Measurements from ENCODE around the gene LCN15.

LCN15 gene

DNA sequence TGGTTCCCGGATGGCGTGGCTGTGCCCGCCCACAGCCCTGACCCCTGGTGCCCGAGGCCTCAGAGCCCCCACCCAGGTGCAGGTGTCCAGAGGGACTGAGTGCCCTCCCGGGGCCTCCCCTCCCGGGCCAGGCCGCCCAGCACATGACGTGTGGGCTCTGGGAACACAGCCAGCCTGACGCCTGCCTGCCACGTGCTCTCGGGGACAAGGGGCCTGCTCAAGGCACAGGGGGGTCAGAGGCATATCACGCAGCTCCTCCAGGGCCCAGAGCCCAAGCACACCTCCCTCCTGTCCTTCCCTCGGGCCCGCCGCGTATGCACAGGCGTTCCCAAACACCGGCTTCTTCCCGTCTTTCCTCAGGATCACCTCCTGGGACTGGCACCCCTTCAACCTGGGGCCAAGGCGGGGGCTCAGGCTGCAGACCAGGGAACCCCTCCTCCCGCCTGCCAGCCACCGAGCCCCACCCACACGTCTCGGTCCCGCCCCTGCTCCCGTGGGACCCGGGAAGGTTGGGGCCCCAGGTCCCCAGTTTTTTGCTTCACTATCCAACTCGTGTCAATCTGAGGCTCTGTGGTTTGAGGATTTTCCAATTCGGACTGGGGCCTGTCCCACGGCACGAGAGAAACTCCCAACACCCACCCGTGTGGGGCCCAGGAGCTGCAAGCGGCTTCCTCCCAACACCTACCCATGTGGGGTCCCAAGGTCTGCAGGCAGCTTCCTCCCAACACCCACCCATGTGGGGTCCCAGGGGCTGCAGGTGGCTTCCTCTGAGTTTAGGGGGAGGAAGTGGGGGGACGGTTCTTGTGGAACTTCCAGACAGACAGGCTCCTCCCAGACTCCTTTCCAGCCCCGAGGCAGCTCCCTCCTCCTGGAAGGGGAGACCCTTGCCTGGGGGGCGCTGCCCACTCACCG lies 23.1 kb downstream of the LCN15 start:
- Histone ChIP-seq H3K36me3 (ENCODE audit: control insufficient read depth in 4 of 4, insufficient read depth in 4 of 4, low read length in 3 of 4) (no peaks in the 10 kb centered on the region), H3K27ac (ENCODE audit: insufficient read depth in 1 of 2, low read depth in 1 of 2, low read length in 2 of 2, poor library complexity in 1 of 2, severe bottlenecking in 2 of 2) (no peak overlapping the region), H3K4me1 (ENCODE audit: control extremely low read depth in 1 of 4, control insufficient read depth in 4 of 4, insufficient read depth in 4 of 4, low read length in 3 of 4) (peaks cover 0 to 31% (median 28%) of the 10 kb centered on the region in 4 experiments), H3K4me3 (ENCODE audit: control insufficient read depth in 1 of 7, extremely low read depth in 1 of 7, insufficient read depth in 4 of 7, low read depth in 2 of 7, low read length in 6 of 7) (peak overlapping the region in 6 of 7 experiments; percentile 13 to 59 (median 35)), H3K27me3 (replicated peaks in 2 of 5; ENCODE audit: control insufficient read depth in 4 of 5, insufficient read depth in 5 of 5, low read length in 4 of 5) (peaks cover 0 to 2% (median 0%) of the 10 kb centered on the region in 5 experiments), H3K9me3 (ENCODE audit: control extremely low read depth in 1 of 5, control insufficient read depth in 4 of 5, insufficient read depth in 2 of 5, low read depth in 1 of 5, low read length in 4 of 5) (no peaks in the 10 kb centered on the region)
- CTCF ChIA-PET, result interaction anchor here (0.7 to 3.6 kb wide), 5 partner anchors 9 to 26 kb away, joined by 3 to 24 read pairs (median 4); no protein-coding TSS in a partner anchor
- 26% methylated on average over 32 of the region's 37 CpGs for WGBS (ENCODE audit: insufficient coverage)
- POLR2A ChIA-PET, result interaction anchor here (1.0 to 1.9 kb wide), 2 partner anchors 13 to 23 kb away, joined by 5 to 14 read pairs; no protein-coding TSS in a partner anchor
- no peak for DNase-seq

- peaks cover 0 to 26% (median 25%) of the 10 kb centered on the region in 4 experiments for H3K4me1 ChIP-seq (ENCODE audit: control extremely low read depth in 1 of 4, control insufficient read depth in 4 of 4, insufficient read depth in 4 of 4, low read length in 3 of 4)
- no peak overlapping the region for H3K27ac ChIP-seq (ENCODE audit: insufficient read depth in 1 of 2, low read depth in 1 of 2, low read length in 2 of 2, poor library complexity in 1 of 2, severe bottlenecking in 2 of 2)
- H3K27me3 ChIP-seq (replicated peaks in 2 of 5; ENCODE audit: control insufficient read depth in 4 of 5, insufficient read depth in 5 of 5, low read length in 4 of 5), result peaks cover 0 to 2% (median 0%) of the 10 kb centered on the region in 5 experiments
- no peaks in the 10 kb centered on the region for H3K36me3 ChIP-seq (ENCODE audit: control insufficient read depth in 4 of 4, insufficient read depth in 4 of 4, low read length in 3 of 4)
- no peak overlapping the region for H3K4me3 ChIP-seq (ENCODE audit: control insufficient read depth in 1 of 7, extremely low read depth in 1 of 7, insufficient read depth in 4 of 7, low read depth in 2 of 7, low read length in 6 of 7)
- H3K9me3 ChIP-seq (ENCODE audit: control extremely low read depth in 1 of 5, control insufficient read depth in 4 of 5, insufficient read depth in 2 of 5, low read depth in 1 of 5, low read length in 4 of 5), result no peaks in the 10 kb centered on the region
- CTCF ChIA-PET, result interaction anchor here (1.1 to 3.6 kb wide), 4 partner anchors 11 to 21 kb away, joined by 3 to 24 read pairs (median 4); no protein-coding TSS in a partner anchor
- POLR2A ChIA-PET, result interaction anchor here (1.9 kb wide), 1 partner anchor 12 kb away, joined by 14 read pairs; no protein-coding TSS in a partner anchor
- DNase-seq, result no peak
- 93% methylated on average over 10 of the region's 16 CpGs for WGBS (ENCODE audit: insufficient coverage)
Measured at GRCh38 chr9:136740491-136740890, 23.8 kb downstream of the LCN15 start.

DNA sequence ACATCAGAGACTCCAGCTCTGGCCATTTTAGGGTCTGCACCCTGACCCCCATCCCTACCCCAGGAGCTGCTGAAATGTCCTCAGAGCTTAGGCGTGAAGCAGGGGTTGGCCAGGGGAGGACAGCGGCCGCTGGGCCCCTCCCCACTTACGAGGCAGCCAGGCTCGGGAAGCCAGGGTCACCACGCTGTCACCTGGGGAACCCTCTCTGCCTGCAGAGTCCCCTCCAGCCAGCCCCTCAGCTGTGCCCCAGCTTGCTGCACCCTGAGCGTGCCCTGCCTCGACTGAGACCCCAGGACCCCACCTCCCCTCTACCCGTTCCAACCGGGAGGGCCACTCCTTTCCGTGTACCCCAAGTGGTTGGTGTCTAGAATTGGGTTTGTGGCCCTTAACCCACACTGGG lies 24.2 kb downstream of the LCN15 start:
- Histone ChIP-seq H3K27ac (ENCODE audit: insufficient read depth in 1 of 2, low read depth in 1 of 2, low read length in 2 of 2, poor library complexity in 1 of 2, severe bottlenecking in 2 of 2) (no peak overlapping the region), H3K27me3 (replicated peaks in 2 of 5; ENCODE audit: control insufficient read depth in 4 of 5, insufficient read depth in 5 of 5, low read length in 4 of 5) (peaks cover 0 to 2% (median 0%) of the 10 kb centered on the region in 5 experiments), H3K4me1 (ENCODE audit: control extremely low read depth in 1 of 4, control insufficient read depth in 4 of 4, insufficient read depth in 4 of 4, low read length in 3 of 4) (peaks cover 0 to 26% (median 24%) of the 10 kb centered on the region in 4 experiments), H3K4me3 (ENCODE audit: control insufficient read depth in 1 of 7, extremely low read depth in 1 of 7, insufficient read depth in 4 of 7, low read depth in 2 of 7, low read length in 6 of 7) (no peak overlapping the region), H3K36me3 (ENCODE audit: control insufficient read depth in 4 of 4, insufficient read depth in 4 of 4, low read length in 3 of 4) (no peaks in the 10 kb centered on the region), H3K9me3 (ENCODE audit: control extremely low read depth in 1 of 5, control insufficient read depth in 4 of 5, insufficient read depth in 2 of 5, low read depth in 1 of 5, low read length in 4 of 5) (no peaks in the 10 kb centered on the region)
- CTCF ChIA-PET, result interaction anchor here (1.0 to 3.6 kb wide), 4 partner anchors 11 to 21 kb away, joined by 3 to 24 read pairs (median 4); no protein-coding TSS in a partner anchor
- POLR2A ChIA-PET, result no interaction called here
- 98% methylated on average over 10 of the region's 11 CpGs for WGBS (ENCODE audit: insufficient coverage)
- no peak for DNase-seq

DNA sequence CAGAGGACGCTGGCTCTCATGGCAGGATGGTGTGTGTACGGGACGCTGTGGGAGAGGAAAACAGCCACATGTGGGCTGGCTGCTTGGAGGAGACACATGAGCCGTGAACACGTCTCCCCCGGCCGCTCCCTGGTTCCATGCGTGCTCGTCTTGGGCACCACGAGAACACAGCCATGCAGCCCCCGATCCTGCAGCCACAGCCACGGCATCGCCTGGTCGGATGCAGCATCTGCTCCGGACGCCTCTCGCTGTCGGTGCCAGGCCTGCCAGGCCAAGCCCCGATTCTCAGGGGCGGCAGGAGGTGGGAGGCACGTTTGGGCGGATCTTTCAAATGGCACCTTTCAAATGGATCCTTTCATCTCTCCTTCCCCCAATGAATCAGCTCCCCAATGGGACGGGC lies 24.8 kb downstream of the LCN15 start:
- no peaks in the 10 kb centered on the region for H3K9me3 ChIP-seq (ENCODE audit: control extremely low read depth in 1 of 5, control insufficient read depth in 4 of 5, insufficient read depth in 2 of 5, low read depth in 1 of 5, low read length in 4 of 5)
- ChIA-PET POLR2A (no interaction called here), CTCF (interaction anchor here (1.0 to 3.6 kb wide), 4 partner anchors 10 to 22 kb away, joined by 3 to 24 read pairs (median 4); no protein-coding TSS in a partner anchor)
- no peak for DNase-seq
- H3K4me1 ChIP-seq (ENCODE audit: control extremely low read depth in 1 of 4, control insufficient read depth in 4 of 4, insufficient read depth in 4 of 4, low read length in 3 of 4), result peaks cover 0 to 26% (median 24%) of the 10 kb centered on the region in 4 experiments
- H3K4me3 ChIP-seq (ENCODE audit: control insufficient read depth in 1 of 7, extremely low read depth in 1 of 7, insufficient read depth in 4 of 7, low read depth in 2 of 7, low read length in 6 of 7), result no peak overlapping the region
- no peaks in the 10 kb centered on the region for H3K36me3 ChIP-seq (ENCODE audit: control insufficient read depth in 4 of 4, insufficient read depth in 4 of 4, low read length in 3 of 4)
- 96% methylated on average over 23 of the region's 23 CpGs for WGBS (ENCODE audit: insufficient coverage)
- no peak overlapping the region for H3K27ac ChIP-seq (ENCODE audit: insufficient read depth in 1 of 2, low read depth in 1 of 2, low read length in 2 of 2, poor library complexity in 1 of 2, severe bottlenecking in 2 of 2)
- H3K27me3 ChIP-seq (replicated peaks in 2 of 5; ENCODE audit: control insufficient read depth in 4 of 5, insufficient read depth in 5 of 5, low read length in 4 of 5), result peaks cover 0 to 2% (median 0%) of the 10 kb centered on the region in 5 experiments

DNA sequence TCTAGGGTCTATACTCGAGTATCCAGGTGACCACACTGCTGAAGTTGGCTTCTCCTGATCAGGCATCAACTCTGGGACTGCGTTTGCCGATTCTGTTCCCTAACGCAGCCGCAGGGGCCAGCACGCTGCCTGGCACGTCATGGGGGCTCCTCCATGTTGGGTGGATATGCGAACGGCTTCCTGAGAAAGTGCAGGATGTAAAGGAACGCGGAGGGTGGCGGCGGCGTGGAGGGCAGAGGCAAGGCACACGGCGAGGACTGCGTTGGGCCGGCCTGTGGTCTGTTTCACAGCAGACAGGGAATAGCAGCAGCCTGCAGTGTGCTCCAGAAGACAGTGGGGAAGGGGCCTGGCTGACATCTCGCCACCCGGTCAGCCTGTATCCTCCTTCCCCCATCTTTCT lies 25.4 kb downstream of the LCN15 start:
- peaks cover 0 to 2% (median 0%) of the 10 kb centered on the region in 5 experiments for H3K27me3 ChIP-seq (replicated peaks in 2 of 5; ENCODE audit: control insufficient read depth in 4 of 5, insufficient read depth in 5 of 5, low read length in 4 of 5)
- peaks cover 0 to 26% (median 24%) of the 10 kb centered on the region in 4 experiments for H3K4me1 ChIP-seq (ENCODE audit: control extremely low read depth in 1 of 4, control insufficient read depth in 4 of 4, insufficient read depth in 4 of 4, low read length in 3 of 4)
- H3K27ac ChIP-seq (ENCODE audit: insufficient read depth in 1 of 2, low read depth in 1 of 2, low read length in 2 of 2, poor library complexity in 1 of 2, severe bottlenecking in 2 of 2), result no peak overlapping the region
- ChIA-PET CTCF (no interaction called here), POLR2A (no interaction called here)
- H3K9me3 ChIP-seq (ENCODE audit: control extremely low read depth in 1 of 5, control insufficient read depth in 4 of 5, insufficient read depth in 2 of 5, low read depth in 1 of 5, low read length in 4 of 5), result no peaks in the 10 kb centered on the region
- DNase-seq, result no peak
- no peak overlapping the region for H3K4me3 ChIP-seq (ENCODE audit: control insufficient read depth in 1 of 7, extremely low read depth in 1 of 7, insufficient read depth in 4 of 7, low read depth in 2 of 7, low read length in 6 of 7)
- 98% methylated on average over 17 of the region's 20 CpGs for WGBS (ENCODE audit: insufficient coverage)
- no peaks in the 10 kb centered on the region for H3K36me3 ChIP-seq (ENCODE audit: control insufficient read depth in 4 of 4, insufficient read depth in 4 of 4, low read length in 3 of 4)

DNA sequence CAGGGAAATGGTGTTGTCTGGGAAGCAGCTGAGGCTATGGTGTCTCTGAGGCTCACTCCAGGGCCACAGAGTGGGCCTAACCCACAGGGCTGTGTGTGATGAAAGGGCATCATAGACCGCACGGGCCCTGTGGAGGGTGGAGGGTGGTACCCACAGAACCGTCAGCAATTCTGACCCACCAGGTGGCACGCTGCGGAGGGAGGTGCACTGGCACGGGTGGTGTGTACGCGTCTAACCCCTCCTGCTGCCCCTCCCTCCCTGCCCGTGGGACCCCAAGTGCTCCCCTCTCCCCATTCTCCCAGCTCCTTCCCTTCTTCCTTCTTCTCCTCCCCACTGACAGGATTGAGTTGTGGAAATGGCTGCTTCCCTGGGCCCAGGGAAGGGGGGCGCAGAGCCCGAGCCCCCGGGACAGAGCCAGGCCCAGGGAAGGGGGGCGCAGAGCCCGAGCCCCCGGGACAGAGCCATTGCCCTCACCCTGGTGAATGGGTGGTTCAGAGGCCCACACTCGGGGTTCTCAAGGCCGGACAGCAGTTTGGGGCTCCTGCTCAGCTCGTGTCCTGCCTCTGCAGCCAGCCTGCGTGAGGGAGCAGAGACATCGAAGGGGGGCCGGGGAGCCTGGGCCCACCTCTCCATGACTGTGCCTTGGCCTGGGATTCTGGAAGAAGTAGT lies 28.4 kb downstream of the LCN15 start:
- Histone ChIP-seq H3K9me3 (ENCODE audit: control extremely low read depth in 1 of 5, control insufficient read depth in 4 of 5, insufficient read depth in 2 of 5, low read depth in 1 of 5, low read length in 4 of 5) (peaks cover 0 to 1% (median 0%) of the 10 kb centered on the region in 5 experiments), H3K4me1 (ENCODE audit: control extremely low read depth in 1 of 4, control insufficient read depth in 4 of 4, insufficient read depth in 4 of 4, low read length in 3 of 4) (peaks cover 0 to 4% (median 3%) of the 10 kb centered on the region in 4 experiments), H3K4me3 (ENCODE audit: control insufficient read depth in 1 of 7, extremely low read depth in 1 of 7, insufficient read depth in 4 of 7, low read depth in 2 of 7, low read length in 6 of 7) (no peak overlapping the region), H3K27ac (ENCODE audit: insufficient read depth in 1 of 2, low read depth in 1 of 2, low read length in 2 of 2, poor library complexity in 1 of 2, severe bottlenecking in 2 of 2) (no peak overlapping the region), H3K27me3 (replicated peaks in 2 of 5; ENCODE audit: control insufficient read depth in 4 of 5, insufficient read depth in 5 of 5, low read length in 4 of 5) (no peaks in the 10 kb centered on the region), H3K36me3 (ENCODE audit: control insufficient read depth in 4 of 4, insufficient read depth in 4 of 4, low read length in 3 of 4) (peaks cover 0 to 2% (median 0%) of the 10 kb centered on the region in 4 experiments)
- no peak for DNase-seq
- ChIA-PET CTCF (interaction anchor here (1.2 kb wide), 1 partner anchor 8 kb away, joined by 4 read pairs; no protein-coding TSS in a partner anchor), POLR2A (no interaction called here)
- 99% methylated on average over 11 of the region's 21 CpGs for WGBS (ENCODE audit: insufficient coverage)

Measured in common myeloid progenitor, CD34-positive (primary cell).